Mesendoderm (in vitro differentiated cells): ENCODE data around the gene BOLA1.
"Not testable (repeated sequence)": the region's sequence is repeated elsewhere in the genome, so short reads cannot be mapped to it uniquely, and the experiment has no call there.

Source experiments
- DNase-seq: peaks from one replicate; pipeline ENCODE4 v3.0.0; 2013
- H2AK5ac ChIP-seq: 2 replicates; pipeline ENCODE4 v1.6.1; 2013; ENCODE audit warnings: low read length, inconsistent platforms
- H2BK120ac ChIP-seq: 2 replicates; pipeline ENCODE4 v1.6.1; 2013; ENCODE audit warnings: low read depth, mild to moderate bottlenecking, low read length, moderate library complexity, mixed read lengths
- H2BK15ac ChIP-seq: replicated peaks from 2 replicates; pipeline ENCODE4 v1.6.1; 2013; ENCODE audit warnings: low read depth, mild to moderate bottlenecking, moderate library complexity
- H2BK5ac ChIP-seq: 2 replicates; pipeline ENCODE4 v1.6.1; 2013; ENCODE audit warnings: low read length, inconsistent platforms
- H3K18ac ChIP-seq: 2 replicates; pipeline ENCODE4 v1.6.1; 2013; ENCODE audit warnings: mild to moderate bottlenecking, low read length, mixed read lengths
- H3K23ac ChIP-seq: one replicate; pipeline ENCODE4 v1.6.1; 2013; ENCODE audit warnings: low read length
- H3K27ac ChIP-seq: 2 replicates; pipeline ENCODE4 v1.5.1; 2013; ENCODE audit warnings: low read depth, mild to moderate bottlenecking, inconsistent platforms, low read length, moderate library complexity
- H3K27me3 ChIP-seq: 2 replicates; pipeline ENCODE4 v1.6.1; 2013; ENCODE audit warnings: low read length, control low read depth, mild to moderate bottlenecking, inconsistent platforms; ENCODE audit not compliant: insufficient read depth, poor library complexity
- H3K36me3 ChIP-seq: 2 replicates; pipeline ENCODE4 v1.6.1; 2013; ENCODE audit warnings: low read length, inconsistent platforms; ENCODE audit not compliant: control insufficient read depth, insufficient read depth
- H3K4ac ChIP-seq: one replicate; pipeline ENCODE4 v1.6.1; 2013; ENCODE audit warnings: low read depth, mild to moderate bottlenecking, low read length, moderate library complexity
- H3K4me1 ChIP-seq: 2 replicates; pipeline ENCODE4 v1.6.1; 2013; ENCODE audit warnings: low read depth, low read length, inconsistent platforms; ENCODE audit not compliant: control insufficient read depth
- H3K4me2 ChIP-seq: 2 replicates; pipeline ENCODE4 v1.6.1; 2013; ENCODE audit warnings: low read length
- H3K4me3 ChIP-seq: 2 replicates; pipeline ENCODE4 v1.5.1; 2013; ENCODE audit warnings: mild to moderate bottlenecking, low read length
- H3K56ac ChIP-seq: one replicate; pipeline ENCODE4 v1.6.1; 2013; ENCODE audit warnings: low read length
- H3K79me1 ChIP-seq: 2 replicates; pipeline ENCODE4 v1.6.1; 2013; ENCODE audit warnings: low read length, inconsistent platforms
- H3K79me2 ChIP-seq: 2 replicates; pipeline ENCODE4 v1.6.1; 2013; ENCODE audit warnings: mild to moderate bottlenecking, low read length; ENCODE audit not compliant: control insufficient read depth, insufficient read depth
- H3K9ac ChIP-seq: 2 replicates; pipeline ENCODE4 v1.6.1; 2013; ENCODE audit warnings: low read length, inconsistent platforms
- H4K5ac ChIP-seq: one replicate; pipeline ENCODE4 v1.6.1; 2013; ENCODE audit warnings: low read length
- H4K8ac ChIP-seq: one replicate; pipeline ENCODE4 v1.6.1; 2013; ENCODE audit warnings: low read depth, mild to moderate bottlenecking, control low read depth, low read length, moderate library complexity
- WGBS: extraction: QIAGEN DNeasy Blood & Tissue Kit; methylation state at CpG from one replicate; pipeline ENCODE4 v1.1.7; 2013; ENCODE audit warnings: low lambda C conversion rate, missing lambda C conversion rate; ENCODE audit not compliant: insufficient coverage; ENCODE audit errors: extremely low coverage; 5-methylcytosine and 5-hydroxymethylcytosine counted together

BOLA1 gene

DNA sequence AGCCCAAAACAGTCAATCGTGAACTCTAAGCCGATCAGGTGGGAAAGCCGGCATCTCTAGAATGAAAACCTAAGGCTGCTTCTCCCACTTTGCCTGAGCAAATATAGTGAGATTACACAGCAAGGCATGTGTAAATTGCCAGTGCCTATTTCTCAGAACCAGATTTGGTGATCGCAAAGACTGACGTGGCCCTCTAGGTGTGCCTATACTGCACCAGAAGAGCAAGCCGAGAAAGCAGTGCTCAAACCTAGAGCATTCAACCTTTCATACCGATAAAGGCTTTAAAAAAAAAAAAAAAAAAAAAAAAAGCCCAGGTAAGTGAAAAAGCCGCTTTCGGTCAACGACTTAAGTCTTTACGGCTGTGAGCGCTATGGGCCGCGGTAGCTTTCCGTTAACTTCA, 39.1 kb upstream of the BOLA1 start:
- H2BK15ac ChIP-seq, H2BK5ac ChIP-seq, H3K27ac ChIP-seq, H3K4me3 ChIP-seq, H4K8ac ChIP-seq, H2BK120ac ChIP-seq, H4K5ac ChIP-seq, H3K56ac ChIP-seq, H3K4me1 ChIP-seq, H3K4ac ChIP-seq, H3K23ac ChIP-seq, H2AK5ac ChIP-seq, DNase-seq, H3K36me3 ChIP-seq, H3K9ac ChIP-seq, H3K27me3 ChIP-seq, H3K79me2 ChIP-seq, H3K4me2 ChIP-seq, H3K79me1 ChIP-seq, H3K18ac ChIP-seq: not testable (repeated sequence)
- no CpG with 5 or more reads among the region's 15 CpGs for WGBS

GRCh38 chr1:149860684-149861496, 38.5 kb upstream of the BOLA1 start:
- not testable (repeated sequence) for H4K8ac ChIP-seq, H3K27me3 ChIP-seq
- no CpG with 5 or more reads among the region's 55 CpGs for WGBS

DNA sequence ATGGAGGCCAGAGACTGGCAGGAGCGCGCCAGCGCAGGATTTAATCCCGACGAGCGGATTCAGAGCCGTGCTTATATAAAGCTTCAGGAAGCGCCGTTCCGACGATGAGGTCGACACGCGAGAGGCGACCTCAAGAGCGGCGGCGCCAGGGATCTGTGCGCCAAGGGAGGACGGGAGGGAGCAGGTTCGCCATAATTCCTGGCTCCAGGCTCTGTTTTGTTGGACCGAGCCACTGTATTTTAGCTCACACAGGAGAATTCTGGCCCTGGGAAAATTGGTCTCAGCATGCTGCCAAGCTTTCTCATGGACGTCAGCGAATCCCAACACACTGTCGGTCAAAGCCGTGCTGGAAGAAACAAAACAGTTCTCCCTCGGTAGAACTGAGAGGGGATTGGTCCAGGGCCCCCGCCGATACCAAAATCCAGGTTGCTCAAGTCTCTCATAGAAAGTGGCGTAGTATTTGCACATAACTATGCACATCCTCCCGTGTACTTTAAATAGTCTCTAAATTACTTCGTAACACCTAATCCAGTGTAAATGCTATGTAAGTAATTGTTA, 37.8 kb upstream of the BOLA1 start:
- H3K18ac ChIP-seq, H3K27ac ChIP-seq, H3K4me2 ChIP-seq, H3K9ac ChIP-seq, H3K4me1 ChIP-seq, H2BK15ac ChIP-seq, H4K8ac ChIP-seq, H3K27me3 ChIP-seq, DNase-seq, H3K56ac ChIP-seq, H3K4me3 ChIP-seq, H2AK5ac ChIP-seq, H3K79me2 ChIP-seq, H2BK5ac ChIP-seq, H3K36me3 ChIP-seq, H3K23ac ChIP-seq, H3K79me1 ChIP-seq, H4K5ac ChIP-seq, H2BK120ac ChIP-seq, H3K4ac ChIP-seq: not testable (repeated sequence)
- no CpG with 5 or more reads among the region's 32 CpGs for WGBS

More at GRCh38 chr1:149860684-149861496, 38.5 kb upstream of the BOLA1 start:
- not testable (repeated sequence) for H3K79me2 ChIP-seq, H3K27ac ChIP-seq, H3K36me3 ChIP-seq, H3K9ac ChIP-seq, H3K4me1 ChIP-seq, H3K4ac ChIP-seq, H2AK5ac ChIP-seq, H3K79me1 ChIP-seq, H2BK5ac ChIP-seq, H2BK15ac ChIP-seq, H2BK120ac ChIP-seq, DNase-seq, H3K56ac ChIP-seq, H3K18ac ChIP-seq, H3K23ac ChIP-seq, H4K5ac ChIP-seq, H3K4me2 ChIP-seq, H3K4me3 ChIP-seq

DNA sequence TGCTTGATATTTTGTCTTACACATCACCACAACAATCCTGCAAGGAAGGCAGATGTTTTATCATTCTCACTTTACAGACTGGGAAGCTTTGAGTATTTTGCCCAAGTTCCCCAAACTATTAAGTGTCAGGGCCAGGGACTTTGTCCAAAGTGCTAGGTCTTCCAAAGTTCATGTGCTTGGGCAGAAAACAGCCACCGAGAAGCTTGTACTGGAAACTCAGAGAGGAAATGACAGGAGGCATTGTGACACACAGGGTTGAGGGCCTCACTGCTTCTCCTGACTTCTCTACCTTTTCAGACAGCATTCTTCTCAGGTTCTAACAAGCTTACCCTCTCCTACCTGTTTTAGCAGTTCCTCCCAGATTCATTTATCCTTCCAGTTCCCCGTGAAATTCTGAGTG, 32.5 kb upstream of the BOLA1 start:
- H3K4me1 ChIP-seq, H3K9ac ChIP-seq, H4K5ac ChIP-seq, H3K79me2 ChIP-seq, H3K4me3 ChIP-seq, H2BK15ac ChIP-seq, H4K8ac ChIP-seq, H3K27ac ChIP-seq, H2BK120ac ChIP-seq, H3K56ac ChIP-seq, H3K36me3 ChIP-seq, H2BK5ac ChIP-seq, H3K4ac ChIP-seq, H3K79me1 ChIP-seq, H3K27me3 ChIP-seq, H3K4me2 ChIP-seq, H3K23ac ChIP-seq, H2AK5ac ChIP-seq, H3K18ac ChIP-seq, DNase-seq: not testable (repeated sequence)
- no CpG with 5 or more reads among the region's 2 CpGs for WGBS

GRCh38 chr1:149873060-149873459, 26.3 kb upstream of the BOLA1 start:
- not testable (repeated sequence) for H3K56ac ChIP-seq, H3K4me1 ChIP-seq, H2BK5ac ChIP-seq, H2BK120ac ChIP-seq, H3K4me3 ChIP-seq, H3K79me1 ChIP-seq, H3K23ac ChIP-seq, H3K9ac ChIP-seq, H3K79me2 ChIP-seq, H3K4ac ChIP-seq, H3K27ac ChIP-seq, H3K4me2 ChIP-seq, H3K27me3 ChIP-seq, H2BK15ac ChIP-seq, H3K18ac ChIP-seq, H4K8ac ChIP-seq, DNase-seq, H3K36me3 ChIP-seq, H4K5ac ChIP-seq, H2AK5ac ChIP-seq
- no CpG with 5 or more reads among the region's 4 CpGs for WGBS
